ENCODE data around the gene INPP4B. TPM values are rescaled to one million over a fixed set of nuclear protein-coding genes. Genes with fewer than 3 reads are reported as not detected.

The INPP4B gene
- total and polyA plus RNA-seq, 2 donors (not counting 1 experiment from before 2014, with no cell fraction given) = 0.03 TPM; not detected in 1

DNA sequence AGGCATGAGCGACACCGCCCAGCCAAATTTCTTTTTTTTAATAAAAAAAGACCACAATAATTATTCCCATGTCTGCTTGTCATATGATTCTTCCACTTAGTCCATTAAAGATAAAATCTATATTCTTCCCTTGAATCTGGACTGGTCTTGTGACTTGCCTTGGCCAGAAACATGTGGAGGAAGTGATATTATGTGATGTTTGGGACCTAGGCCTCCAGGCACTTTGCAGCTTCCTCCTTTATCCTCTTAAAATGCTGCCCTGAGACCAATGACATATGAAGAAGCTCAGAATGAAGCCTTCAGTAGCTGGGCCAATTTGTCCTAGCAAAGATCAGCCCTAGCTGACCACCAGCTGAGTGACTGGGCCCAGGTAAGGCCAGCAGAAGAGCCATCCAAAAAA is 250.0 kb downstream of the INPP4B start:
- POLR2A ChIA-PET = no interaction called here
- H3K27me3 Mint-ChIP-seq = no peaks in the 10 kb centered on the region
- no CpG with 5 or more reads among the region's 2 CpGs for WGBS (ENCODE audit: insufficient coverage)
- no peak overlapping the region for H3K27ac Mint-ChIP-seq
- Histone ChIP-seq H3K9ac (ENCODE audit: low read length) (no peak overlapping the region), H3K27me3 (replicated peaks in 1 of 4; ENCODE audit: control extremely low read depth in 1 of 4, control insufficient read depth in 3 of 4, insufficient read depth in 4 of 4, low read length in 3 of 4) (no peaks in the 10 kb centered on the region), H2AFZ (ENCODE audit: insufficient read depth, low read depth, low read length, poor library complexity, severe bottlenecking) (no peak overlapping the region), H3K4me1 (ENCODE audit: control insufficient read depth in 2 of 2, insufficient read depth in 2 of 2, low read length in 2 of 2) (no peaks in the 10 kb centered on the region), H3K4me2 (replicated peaks; ENCODE audit: low read depth, low read length, poor library complexity, severe bottlenecking) (no peak overlapping the region), H3K27ac (ENCODE audit: low read length in 2 of 2) (no peak overlapping the region), H3K4me3 (ENCODE audit: control extremely low read depth in 1 of 5, extremely low read depth in 1 of 5, insufficient read depth in 1 of 5, low read depth in 2 of 5, low read length in 4 of 5) (no peak overlapping the region), H3K9me3 (ENCODE audit: control extremely low read depth in 1 of 3, control insufficient read depth in 2 of 3, insufficient read depth in 1 of 3, low read length in 2 of 3) (peaks cover 0 to 5% (median 0%) of the 10 kb centered on the region in 3 donors), H3K79me2 (ENCODE audit: control insufficient read depth, insufficient read depth, low read length) (no peaks in the 10 kb centered on the region), H4K20me1 (ENCODE audit: control insufficient read depth, insufficient read depth, low read length, poor library complexity, severe bottlenecking) (no peaks in the 10 kb centered on the region), H3K36me3 (replicated peaks in 1 of 2; ENCODE audit: control extremely low read depth in 1 of 2, control insufficient read depth in 1 of 2, extremely low read depth in 1 of 2, insufficient read depth in 2 of 2, low read length in 1 of 2) (no peaks in the 10 kb centered on the region)
- H3K4me1 Mint-ChIP-seq = no peaks in the 10 kb centered on the region
- ATAC-seq (ENCODE audit: low read depth) (no peak), DNase-seq (no peak)
- peaks cover 2% of the 10 kb centered on the region for H3K9me3 Mint-ChIP-seq (ENCODE audit: insufficient read depth)
- no peak overlapping the region for H3K4me3 Mint-ChIP-seq
- CTCF ChIA-PET = no interaction called here
- intact Hi-C loops (cut with micrococcal nuclease) = no loop called here
- TF ChIP-seq CTCF (IDR thresholded peaks at IDR 0.05) (no peak), EZH2 (IDR thresholded peaks at IDR 0.05; ENCODE audit: borderline replicate concordance, insufficient read depth, low read depth, low read length, poor library complexity, severe bottlenecking) (no peak)

DNA sequence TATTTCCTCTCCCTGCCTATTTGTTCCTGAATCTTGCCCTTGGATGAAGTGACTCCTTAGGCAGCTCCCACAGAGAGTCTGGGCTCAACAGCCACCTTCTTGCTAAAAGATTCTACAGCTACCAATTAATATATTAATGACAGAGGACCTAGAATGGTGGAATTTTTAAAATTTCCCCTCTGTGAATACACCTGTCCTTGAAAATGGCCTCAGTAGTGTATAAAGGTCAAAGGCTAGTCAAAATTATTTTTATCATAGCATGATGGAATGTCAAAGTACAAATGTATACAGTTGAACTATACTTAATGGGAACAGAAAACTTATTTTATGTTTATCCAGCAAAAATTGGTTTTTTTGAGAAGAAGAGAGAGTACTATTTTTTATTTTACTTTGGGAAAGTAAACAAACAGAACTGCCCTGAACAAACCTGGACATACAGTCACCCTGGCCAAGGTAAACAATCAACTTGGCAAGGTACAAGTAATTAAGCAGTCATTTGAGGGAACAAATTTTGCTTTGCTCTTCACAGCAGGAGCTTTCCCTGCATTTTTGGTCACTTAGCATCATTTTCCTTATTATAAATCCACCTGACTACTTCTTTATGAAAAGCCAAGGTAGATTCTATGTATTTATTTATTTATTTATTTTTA is 250.8 kb downstream of the INPP4B start:
- Histone ChIP-seq H4K20me1 (ENCODE audit: control insufficient read depth, insufficient read depth, low read length, poor library complexity, severe bottlenecking) (no peaks in the 10 kb centered on the region), H3K27me3 (replicated peaks in 1 of 4; ENCODE audit: control extremely low read depth in 1 of 4, control insufficient read depth in 3 of 4, insufficient read depth in 4 of 4, low read length in 3 of 4) (no peaks in the 10 kb centered on the region), H3K4me1 (ENCODE audit: control insufficient read depth in 2 of 2, insufficient read depth in 2 of 2, low read length in 2 of 2) (no peaks in the 10 kb centered on the region), H3K4me3 (ENCODE audit: control extremely low read depth in 1 of 5, extremely low read depth in 1 of 5, insufficient read depth in 1 of 5, low read depth in 2 of 5, low read length in 4 of 5) (no peak overlapping the region), H3K9ac (ENCODE audit: low read length) (no peak overlapping the region), H3K27ac (ENCODE audit: low read length in 2 of 2) (no peak overlapping the region), H3K36me3 (replicated peaks in 1 of 2; ENCODE audit: control extremely low read depth in 1 of 2, control insufficient read depth in 1 of 2, extremely low read depth in 1 of 2, insufficient read depth in 2 of 2, low read length in 1 of 2) (no peaks in the 10 kb centered on the region), H3K4me2 (replicated peaks; ENCODE audit: low read depth, low read length, poor library complexity, severe bottlenecking) (no peak overlapping the region), H3K9me3 (ENCODE audit: control extremely low read depth in 1 of 3, control insufficient read depth in 2 of 3, insufficient read depth in 1 of 3, low read length in 2 of 3) (peaks cover 0 to 5% (median 0%) of the 10 kb centered on the region in 3 donors), H2AFZ (ENCODE audit: insufficient read depth, low read depth, low read length, poor library complexity, severe bottlenecking) (no peak overlapping the region), H3K79me2 (ENCODE audit: control insufficient read depth, insufficient read depth, low read length) (no peaks in the 10 kb centered on the region)
- no peaks in the 10 kb centered on the region for H3K27me3 Mint-ChIP-seq
- CTCF ChIA-PET = interaction anchor here (0.7 kb wide), 1 partner anchor 1285 kb away, joined by 4 read pairs; no protein-coding TSS in a partner anchor
- DNase-seq (no peak), ATAC-seq (ENCODE audit: low read depth) (no peak)
- H3K27ac Mint-ChIP-seq = no peak overlapping the region
- H3K4me1 Mint-ChIP-seq = no peaks in the 10 kb centered on the region
- intact Hi-C loops (cut with micrococcal nuclease) = no loop called here
- no peaks in the 10 kb centered on the region for H3K9me3 Mint-ChIP-seq (ENCODE audit: insufficient read depth)
- POLR2A ChIA-PET = no interaction called here
- H3K4me3 Mint-ChIP-seq = no peak overlapping the region
- no peak for TF ChIP-seq EZH2 (IDR thresholded peaks at IDR 0.05; ENCODE audit: borderline replicate concordance, insufficient read depth, low read depth, low read length, poor library complexity, severe bottlenecking)
- no peak for TF ChIP-seq CTCF (IDR thresholded peaks at IDR 0.05)

Data from B cell (primary cell).